Natural killer cell (primary cell): ENCODE results near the gene GPR55. TPM values are rescaled to one million over a fixed set of nuclear protein-coding genes. Genes with fewer than 3 reads are reported as not detected.

Experiments
- ATAC-seq, 3 donors: fragments of 150-1000 bp in 2 of 3; fragments of 200-7000 bp in 1 of 3; cut with Tn5 transposase; 1 replicate in 1 of 3; 2 replicates in 2 of 3; pipeline ENCODE4 v1.10.0; 2021; ENCODE audit warnings: mild to moderate bottlenecking in 2 of 3, moderate library complexity in 2 of 3
- DNase-seq, 2 donors: peaks; one replicate each; pipeline versions ENCODE4 v3.0.0 to v3.0.0-alpha.2; 2013 to 2021; ENCODE audit warnings: mixed read lengths in 1 of 2
- H3K27ac ChIP-seq: one replicate; pipeline ENCODE4 v1.5.1; 2013; ENCODE audit warnings: mild to moderate bottlenecking, low read length
- H3K27me3 ChIP-seq: one replicate; pipeline ENCODE4 v1.6.1; 2013; ENCODE audit warnings: low read length; ENCODE audit not compliant: control insufficient read depth, insufficient read depth
- H3K36me3 ChIP-seq: one replicate; pipeline ENCODE4 v1.6.1; 2013; ENCODE audit warnings: low read length; ENCODE audit not compliant: control insufficient read depth, insufficient read depth
- H3K4me1 ChIP-seq: one replicate; pipeline ENCODE4 v1.6.1; 2013; ENCODE audit warnings: low read length; ENCODE audit not compliant: control insufficient read depth, insufficient read depth
- H3K4me3 ChIP-seq: one replicate; pipeline ENCODE4 v1.5.1; 2013; ENCODE audit warnings: low read length
- H3K9me3 ChIP-seq: one replicate; pipeline ENCODE4 v1.6.1; 2013; ENCODE audit warnings: low read length; ENCODE audit not compliant: control insufficient read depth, insufficient read depth
- H3K27ac Mint-ChIP-seq, 2 donors: one replicate each; pipeline ENCODE4 v1.8.0; 2022; ENCODE audit warnings: mild to moderate bottlenecking in 2 of 2, mixed read lengths in 2 of 2, moderate library complexity in 1 of 2
- H3K27me3 Mint-ChIP-seq, 2 donors: one replicate each; pipeline ENCODE4 v1.8.0; 2022; ENCODE audit warnings: low read depth in 2 of 2, mixed read lengths in 2 of 2
- H3K36me3 Mint-ChIP-seq: one replicate; pipeline ENCODE4 v1.8.0; 2022; ENCODE audit warnings: mixed read lengths
- H3K4me1 Mint-ChIP-seq, 2 donors: one replicate each; pipeline ENCODE4 v1.8.0; 2022; ENCODE audit warnings: mixed read lengths in 2 of 2
- H3K4me3 Mint-ChIP-seq: one replicate; pipeline ENCODE4 v1.8.0; 2022; ENCODE audit warnings: mild to moderate bottlenecking, moderate library complexity, mixed read lengths
- H3K9me3 Mint-ChIP-seq, 2 donors: one replicate each; pipeline ENCODE4 v1.8.0; 2022; ENCODE audit warnings: mixed read lengths in 2 of 2
- WGBS: methylation state at CpG from one replicate; pipeline ENCODE4 v1.1.7; 2013; ENCODE audit warnings: missing lambda C conversion rate; ENCODE audit not compliant: insufficient coverage; 5-methylcytosine and 5-hydroxymethylcytosine counted together
- intact Hi-C: fragments of 100-400 bp; cut with micrococcal nuclease; formaldehyde crosslinking; loops from one replicate; pipeline ENCODE4 v1.14.2; 2022
- total RNA-seq, 4 donors: library from RNA; stranded (reverse); fragments of 120-200 nt in 1 of 4; gene quantifications; one replicate each; pipeline versions ENCODE4 v1.2.3 to v1.2.4, GENCODE V29; 2013 to 2022
- TF ChIP-seq, protein P1 (sequence below): fragments of 200-600 bp; IDR thresholded peaks from one replicate; pipeline ENCODE4 v1.8.0; 2022; ENCODE audit warnings: antibody characterized with exemption

Gene GPR55
- total RNA-seq, 3 donors from 2014 or later (not counting 1 experiment from before 2014, with no cell fraction given), result 0.09 to 1.1 (median 0.40) TPM

DNA sequence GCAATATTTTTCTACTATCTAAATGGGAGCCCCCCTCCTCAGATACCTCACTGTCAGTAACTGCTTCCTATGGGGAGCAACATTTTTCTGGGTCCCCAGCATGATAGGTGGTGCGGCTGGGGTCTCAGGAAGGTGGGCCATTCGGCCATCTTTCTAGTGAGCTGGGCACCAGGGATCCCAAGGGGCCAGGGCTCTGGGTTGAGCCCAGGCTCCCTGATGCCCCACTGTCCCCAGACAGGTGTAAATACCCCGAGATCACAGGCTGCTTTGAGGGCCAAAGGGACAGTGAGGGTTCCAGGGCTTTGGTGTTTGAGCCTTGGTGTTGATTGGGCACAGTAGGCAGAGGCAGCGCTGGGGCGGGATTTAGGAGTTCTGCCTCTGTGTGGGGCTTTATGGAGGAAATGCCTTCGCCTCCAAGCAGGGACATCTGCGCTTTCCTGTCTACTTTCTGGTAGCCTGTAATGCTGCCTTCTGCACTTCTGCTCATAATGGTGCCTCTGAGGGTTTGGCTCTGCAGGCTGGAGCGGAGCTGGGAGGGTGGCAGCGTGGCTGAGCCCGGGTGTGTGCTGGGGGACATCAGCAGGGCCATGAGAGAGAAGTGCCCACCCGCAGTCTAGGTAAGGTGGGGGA lies 55.0 kb downstream of the GPR55 start:
- Mint-ChIP-seq H3K4me1 (peaks cover 0 to 41% of the 10 kb centered on the region in 2 donors), H3K4me3 (no peak overlapping the region), H3K27ac (no peak overlapping the region), H3K9me3 (no peaks in the 10 kb centered on the region), H3K27me3 (peaks cover 40 to 47% of the 10 kb centered on the region in 2 donors), H3K36me3 (no peaks in the 10 kb centered on the region)
- 76% methylated on average over 11 of the region's 11 CpGs for WGBS
- H3K4me1 ChIP-seq, result peaks cover 65% of the 10 kb centered on the region
- intact Hi-C loops, result no loop called here
- H3K27ac ChIP-seq, result no peak overlapping the region
- TF ChIP-seq, protein P1, sequence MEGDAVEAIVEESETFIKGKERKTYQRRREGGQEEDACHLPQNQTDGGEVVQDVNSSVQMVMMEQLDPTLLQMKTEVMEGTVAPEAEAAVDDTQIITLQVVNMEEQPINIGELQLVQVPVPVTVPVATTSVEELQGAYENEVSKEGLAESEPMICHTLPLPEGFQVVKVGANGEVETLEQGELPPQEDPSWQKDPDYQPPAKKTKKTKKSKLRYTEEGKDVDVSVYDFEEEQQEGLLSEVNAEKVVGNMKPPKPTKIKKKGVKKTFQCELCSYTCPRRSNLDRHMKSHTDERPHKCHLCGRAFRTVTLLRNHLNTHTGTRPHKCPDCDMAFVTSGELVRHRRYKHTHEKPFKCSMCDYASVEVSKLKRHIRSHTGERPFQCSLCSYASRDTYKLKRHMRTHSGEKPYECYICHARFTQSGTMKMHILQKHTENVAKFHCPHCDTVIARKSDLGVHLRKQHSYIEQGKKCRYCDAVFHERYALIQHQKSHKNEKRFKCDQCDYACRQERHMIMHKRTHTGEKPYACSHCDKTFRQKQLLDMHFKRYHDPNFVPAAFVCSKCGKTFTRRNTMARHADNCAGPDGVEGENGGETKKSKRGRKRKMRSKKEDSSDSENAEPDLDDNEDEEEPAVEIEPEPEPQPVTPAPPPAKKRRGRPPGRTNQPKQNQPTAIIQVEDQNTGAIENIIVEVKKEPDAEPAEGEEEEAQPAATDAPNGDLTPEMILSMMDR, result no peak
- H3K27me3 ChIP-seq, result peaks cover 25% of the 10 kb centered on the region
- H3K4me3 ChIP-seq, result no peak overlapping the region
- ATAC-seq (no peak), DNase-seq (peak in 1 of 2 donors; percentile 15)
- H3K36me3 ChIP-seq, result no peaks in the 10 kb centered on the region
- H3K9me3 ChIP-seq, result no peaks in the 10 kb centered on the region

DNA sequence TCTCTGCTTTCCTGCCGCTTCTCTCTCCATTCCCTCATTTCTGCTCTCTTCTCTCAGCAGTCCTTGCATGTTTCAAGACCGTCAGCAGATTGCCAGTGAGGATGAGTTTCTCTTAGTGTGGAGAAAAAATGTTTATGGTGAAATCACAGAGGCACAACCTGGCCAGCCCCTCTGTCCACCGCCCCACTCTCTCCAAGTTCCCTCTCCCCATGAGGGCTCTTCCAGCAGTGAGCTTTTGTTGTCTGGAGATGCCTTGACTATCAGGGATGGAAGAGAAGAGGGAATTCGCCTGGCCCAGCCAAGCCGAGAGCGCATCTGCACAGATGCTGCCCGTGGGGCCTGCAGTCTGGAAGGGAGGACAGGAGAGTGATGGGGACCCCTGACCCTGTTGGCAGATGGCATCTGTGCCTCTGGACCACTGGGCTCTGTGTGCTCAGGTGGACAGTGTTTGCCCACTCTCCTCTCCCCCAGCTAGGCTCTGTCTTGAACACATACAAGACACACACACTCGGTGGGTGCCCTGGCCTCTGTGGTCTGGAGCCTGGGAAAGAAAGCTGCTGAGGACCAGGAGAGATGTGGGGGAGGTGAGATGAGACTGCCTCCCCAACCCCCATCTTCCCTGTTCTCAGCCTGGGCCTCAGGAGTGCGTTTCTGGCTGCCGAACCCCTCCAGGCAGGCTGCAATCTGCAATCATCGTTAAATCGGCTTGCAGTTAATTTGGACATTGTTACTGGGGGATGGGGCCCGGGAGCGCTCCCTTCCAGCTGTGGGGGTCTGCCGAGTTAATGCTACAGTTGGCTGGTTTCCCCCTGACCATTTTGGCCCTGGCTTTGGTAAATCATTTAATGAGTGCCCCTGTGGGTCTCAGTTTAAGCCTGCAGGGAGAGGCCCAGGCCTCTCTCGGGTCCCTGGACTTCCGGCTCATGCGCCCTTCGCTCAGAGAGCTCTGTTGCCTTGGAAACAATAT lies 55.8 kb downstream of the GPR55 start:
- peaks cover 5 to 43% of the 10 kb centered on the region in 2 donors for H3K4me1 Mint-ChIP-seq
- no peak overlapping the region for H3K4me3 Mint-ChIP-seq
- H3K36me3 Mint-ChIP-seq, result no peaks in the 10 kb centered on the region
- no peak overlapping the region for H3K27ac ChIP-seq
- H3K27me3 Mint-ChIP-seq, result peaks cover 38 to 47% of the 10 kb centered on the region in 2 donors
- H3K4me3 ChIP-seq, result no peak overlapping the region
- peaks cover 64% of the 10 kb centered on the region for H3K4me1 ChIP-seq
- WGBS, result 81% methylated on average over 15 of the region's 19 CpGs
- TF ChIP-seq, protein P1, result no peak
- no peaks in the 10 kb centered on the region for H3K9me3 Mint-ChIP-seq
- H3K9me3 ChIP-seq, result no peaks in the 10 kb centered on the region
- no peak for ATAC-seq
- H3K36me3 ChIP-seq, result no peaks in the 10 kb centered on the region
- no peak overlapping the region for H3K27ac Mint-ChIP-seq
- peaks cover 20% of the 10 kb centered on the region for H3K27me3 ChIP-seq
- intact Hi-C loops, result no loop called here
- DNase-seq, result no peak

DNA sequence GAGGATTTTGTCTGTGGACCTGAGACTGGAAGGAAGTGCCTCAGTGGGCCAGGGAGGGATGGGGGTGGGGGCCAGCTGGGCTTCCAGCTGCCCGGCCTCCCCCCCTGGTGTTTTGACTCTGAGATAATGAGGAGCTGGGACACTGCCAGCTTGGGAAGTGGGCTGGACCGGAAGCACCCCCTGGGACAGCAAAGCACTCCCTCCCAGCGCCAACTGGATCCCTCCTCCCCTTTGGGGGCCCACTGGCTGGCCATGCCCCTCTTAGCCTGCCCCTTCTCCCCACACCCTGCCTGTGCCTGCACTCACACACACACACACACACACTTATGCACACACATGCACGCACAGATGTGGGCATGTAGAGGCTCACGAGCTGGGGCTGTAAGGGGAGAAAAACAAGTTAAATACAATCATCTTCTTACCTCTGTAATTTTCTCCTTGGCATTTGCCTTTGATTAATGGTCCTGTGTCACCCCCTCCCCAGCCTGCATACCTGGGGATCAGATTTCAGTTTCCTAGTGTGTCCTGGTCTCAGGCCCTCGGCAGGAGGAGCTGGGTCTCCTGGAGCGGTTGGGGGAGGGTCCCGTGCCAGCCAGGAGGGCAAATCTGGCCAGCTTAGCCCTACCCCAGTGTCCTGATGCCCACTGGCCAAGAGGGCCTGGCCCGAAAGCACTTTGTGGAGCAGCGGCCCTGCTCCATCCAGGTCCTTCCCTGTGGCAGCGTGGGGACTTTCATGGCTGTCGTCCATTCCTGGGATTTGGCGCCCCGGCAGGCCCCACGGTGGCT lies 56.7 kb downstream of the GPR55 start:
- Histone ChIP-seq H3K36me3 (no peaks in the 10 kb centered on the region), H3K27me3 (peaks cover 25% of the 10 kb centered on the region), H3K9me3 (no peaks in the 10 kb centered on the region), H3K4me1 (peaks cover 67% of the 10 kb centered on the region), H3K27ac (no peak overlapping the region), H3K4me3 (no peak overlapping the region)
- H3K36me3 Mint-ChIP-seq, result no peaks in the 10 kb centered on the region
- intact Hi-C loops, result no loop called here
- H3K4me3 Mint-ChIP-seq, result no peak overlapping the region
- no peak overlapping the region for H3K27ac Mint-ChIP-seq
- H3K27me3 Mint-ChIP-seq, result peaks cover 44 to 47% of the 10 kb centered on the region in 2 donors
- TF ChIP-seq, protein P1, result no peak
- ATAC-seq (no peak), DNase-seq (no peak)
- 85% methylated on average over 13 of the region's 15 CpGs for whole genome bisulfite sequencing
- H3K4me1 Mint-ChIP-seq, result peaks cover 12 to 52% of the 10 kb centered on the region in 2 donors
- no peaks in the 10 kb centered on the region for H3K9me3 Mint-ChIP-seq
